Muscle layer of duodenum (tissue), 2 donors: ENCODE measurements around the gene JAK3.

ENCODE experiments used
- H3K27ac ChIP-seq: one replicate; pipeline ENCODE4 v1.7.0; 2013; ENCODE audit warnings: mild to moderate bottlenecking, low read length
- H3K27me3 ChIP-seq: one replicate; pipeline ENCODE4 v1.7.0; 2013; ENCODE audit warnings: low read depth, mild to moderate bottlenecking, control low read depth, low read length
- H3K36me3 ChIP-seq, 2 donors: one replicate each; pipeline ENCODE4 v1.7.0; 2013; ENCODE audit warnings: low read length in 2 of 2, control low read depth in 1 of 2, mild to moderate bottlenecking in 1 of 2; ENCODE audit not compliant: insufficient read depth in 2 of 2, control insufficient read depth in 1 of 2
- H3K4me1 ChIP-seq, 2 donors: one replicate each; pipeline ENCODE4 v1.7.0; 2013; ENCODE audit warnings: low read length in 2 of 2, mild to moderate bottlenecking in 2 of 2, control low read depth in 1 of 2, moderate library complexity in 1 of 2; ENCODE audit not compliant: insufficient read depth in 2 of 2, control insufficient read depth in 1 of 2
- H3K4me3 ChIP-seq, 2 donors: one replicate each; pipeline ENCODE4 v1.7.0; 2013; ENCODE audit warnings: low read length in 2 of 2, low read depth in 1 of 2, mild to moderate bottlenecking in 1 of 2
- H3K9me3 ChIP-seq, 2 donors: one replicate each; pipeline ENCODE4 v1.7.0; 2013; ENCODE audit warnings: low read length in 2 of 2, control low read depth in 1 of 2, mild to moderate bottlenecking in 1 of 2; ENCODE audit not compliant: control insufficient read depth in 1 of 2
- donor health status: healthy.

The JAK3 gene

GRCh38 chr19:17834350-17835181 is 13.2 kb downstream of the JAK3 start:
- H3K4me1 ChIP-seq = peaks cover 0 to 9% of the 10 kb centered on the region in 2 donors
- no peaks in the 10 kb centered on the region for H3K36me3 ChIP-seq
- no peaks in the 10 kb centered on the region for H3K27me3 ChIP-seq
- H3K27ac ChIP-seq = no peak overlapping the region
- H3K9me3 ChIP-seq = no peaks in the 10 kb centered on the region
- H3K4me3 ChIP-seq = no peak overlapping the region

- peaks cover 0 to 9% of the 10 kb centered on the region in 2 donors for H3K4me1 ChIP-seq
- no peaks in the 10 kb centered on the region for H3K9me3 ChIP-seq
- no peaks in the 10 kb centered on the region for H3K27me3 ChIP-seq
- no peaks in the 10 kb centered on the region for H3K36me3 ChIP-seq
- no peak overlapping the region for H3K27ac ChIP-seq
- no peak overlapping the region for H3K4me3 ChIP-seq
Observed at GRCh38 chr19:17832443-17833208, 15.2 kb downstream of the JAK3 start.

DNA sequence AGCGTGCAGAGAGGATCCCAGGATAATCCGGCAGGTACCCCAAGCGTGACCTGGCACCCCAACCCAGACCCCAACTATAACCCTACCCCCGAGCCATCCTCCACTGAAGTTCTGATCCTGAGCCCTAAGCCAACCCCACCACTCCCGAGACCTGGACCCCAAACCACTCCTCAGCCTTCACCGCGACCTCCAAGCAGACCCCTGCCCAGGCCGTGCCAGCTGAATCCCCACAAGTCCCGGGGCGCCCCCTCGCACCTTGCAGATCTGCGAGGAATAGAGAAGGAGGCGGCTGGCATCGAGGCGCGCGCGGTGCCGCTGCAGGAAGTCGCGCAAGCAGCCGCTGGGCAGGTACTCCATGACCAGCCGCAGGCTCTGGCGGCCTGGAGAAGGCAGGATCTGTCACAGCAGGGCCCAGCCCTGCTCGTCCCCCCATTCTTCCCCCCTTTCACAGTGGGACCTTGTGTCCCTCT is 16.3 kb downstream of the JAK3 start:
- no peaks in the 10 kb centered on the region for H3K9me3 ChIP-seq
- peak overlapping the region in 1 of 2 donors; percentile 49 for H3K4me3 ChIP-seq

DNA sequence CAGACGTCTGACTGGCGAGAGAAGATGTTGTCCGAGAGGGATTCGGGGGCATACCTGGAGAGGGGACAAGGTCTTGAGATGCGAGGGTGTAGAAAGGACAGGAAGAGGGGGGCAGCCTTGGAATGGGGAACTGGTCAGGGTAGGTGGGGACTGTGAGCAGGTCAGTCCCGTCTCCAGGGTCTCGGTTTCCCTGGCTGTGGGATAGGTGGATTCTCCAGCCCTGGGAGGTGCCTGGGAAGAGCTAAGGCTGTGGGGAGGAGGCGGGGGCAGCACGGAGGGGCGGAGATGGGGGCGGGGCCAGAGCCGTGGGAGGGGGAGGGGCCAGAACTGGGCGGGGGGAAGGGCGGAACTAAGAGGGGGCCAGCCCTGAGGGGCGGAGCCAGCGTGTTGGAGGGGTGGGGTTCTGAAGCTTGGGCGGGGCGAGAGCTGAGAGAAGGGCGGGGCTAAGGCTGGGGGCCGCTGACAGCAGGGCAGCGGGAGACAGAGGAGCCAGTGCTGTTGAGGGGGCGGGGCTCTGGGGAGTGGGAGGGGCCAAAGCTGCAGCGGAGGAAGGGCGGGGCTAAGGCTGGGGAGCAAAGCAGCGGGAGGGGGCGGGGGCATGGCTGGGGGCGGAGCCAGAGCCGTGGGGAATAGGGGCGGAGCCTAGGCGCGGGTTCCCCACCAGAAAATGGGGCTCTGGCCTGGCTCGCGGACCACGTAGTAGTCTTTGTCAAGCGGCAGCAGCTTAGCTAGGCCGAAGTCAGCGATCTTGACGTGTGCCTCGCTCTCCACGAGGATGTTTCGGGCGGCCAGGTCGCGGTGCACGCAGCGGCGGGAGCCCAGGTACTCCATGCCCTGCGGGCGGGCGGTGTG is 17.0 kb downstream of the JAK3 start:
- Histone ChIP-seq H3K27ac (no peak overlapping the region), H3K4me3 (peak overlapping the region in 1 of 2 donors; percentile 49), H3K27me3 (no peaks in the 10 kb centered on the region), H3K36me3 (no peaks in the 10 kb centered on the region), H3K4me1 (peaks cover 0 to 9% of the 10 kb centered on the region in 2 donors), H3K9me3 (no peaks in the 10 kb centered on the region)

More for the DNA sequence above, 16.3 kb downstream of the JAK3 start:
- Histone ChIP-seq H3K4me1 (peaks cover 0 to 9% of the 10 kb centered on the region in 2 donors), H3K36me3 (no peaks in the 10 kb centered on the region), H3K27me3 (no peaks in the 10 kb centered on the region), H3K27ac (no peak overlapping the region)

DNA sequence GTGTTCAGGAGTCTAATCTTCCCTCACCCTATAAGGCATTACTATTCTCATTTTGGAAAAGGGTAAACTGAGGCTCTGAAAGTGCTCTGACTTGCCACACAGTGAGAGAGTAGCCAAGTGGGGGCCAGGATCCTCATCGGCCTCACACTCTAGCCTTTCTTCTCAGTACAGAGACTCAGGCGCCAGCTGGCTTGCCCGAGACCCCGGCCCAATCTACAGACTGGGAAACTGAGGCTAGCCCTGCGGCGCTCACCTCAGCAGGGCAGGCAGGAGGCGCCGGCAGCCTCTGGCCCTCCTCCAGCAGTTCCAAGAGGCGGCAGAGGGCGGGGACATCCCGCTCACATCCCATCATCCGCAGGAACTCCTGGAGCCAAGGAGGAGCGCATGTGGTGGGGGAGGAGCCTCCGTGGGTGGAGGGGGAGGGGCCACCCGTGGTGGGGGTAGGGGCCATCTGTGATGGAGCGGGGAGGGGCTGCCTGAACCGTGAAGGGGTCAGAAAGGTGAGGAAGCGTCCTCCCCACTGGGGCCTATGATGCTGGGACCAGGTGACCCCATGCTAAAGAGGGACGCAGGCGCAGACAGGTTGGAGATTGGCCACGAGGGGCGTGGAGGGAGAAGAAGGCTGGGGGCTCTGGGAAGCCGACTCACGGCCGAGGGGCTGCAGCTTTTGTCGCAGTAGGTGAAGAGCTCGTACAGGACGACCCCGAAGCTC is 17.8 kb downstream of the JAK3 start:
- H3K27ac ChIP-seq = no peak overlapping the region
- H3K9me3 ChIP-seq = no peaks in the 10 kb centered on the region
- no peaks in the 10 kb centered on the region for H3K27me3 ChIP-seq
- peak overlapping the region in 1 of 2 donors; percentile 38 for H3K4me3 ChIP-seq
- H3K4me1 ChIP-seq = peaks cover 0 to 9% of the 10 kb centered on the region in 2 donors
- H3K36me3 ChIP-seq = no peaks in the 10 kb centered on the region

DNA sequence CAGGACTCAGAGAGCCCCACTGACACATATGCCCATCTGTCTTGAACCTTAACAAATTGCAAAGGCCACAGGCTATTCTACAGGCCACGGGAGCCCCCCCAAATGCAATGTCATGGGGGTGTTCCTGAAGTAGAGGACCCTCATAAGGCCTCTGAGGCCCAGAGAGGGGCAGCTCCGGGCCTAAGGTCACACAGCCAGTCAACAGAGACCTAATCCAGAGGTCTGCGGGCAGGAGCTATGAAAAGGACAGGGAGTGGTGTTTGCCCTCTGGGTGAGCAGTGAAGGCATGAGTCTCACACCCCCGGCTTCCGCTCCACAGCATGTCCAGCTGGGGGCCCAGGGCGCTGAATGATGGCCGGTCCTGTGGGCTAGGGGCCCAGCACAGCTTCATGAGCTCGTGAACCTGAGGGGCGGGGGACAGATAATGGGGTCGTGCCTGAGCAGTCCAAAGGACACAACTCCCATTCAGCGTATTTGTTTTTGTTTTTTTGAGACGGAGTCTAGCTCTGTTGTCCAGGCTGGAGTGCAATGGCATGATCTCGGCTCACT is 21.2 kb downstream of the JAK3 start:
- Histone ChIP-seq H3K4me1 (peaks cover 0 to 9% of the 10 kb centered on the region in 2 donors), H3K4me3 (no peak overlapping the region), H3K27ac (no peak overlapping the region), H3K27me3 (no peaks in the 10 kb centered on the region), H3K36me3 (no peaks in the 10 kb centered on the region), H3K9me3 (no peaks in the 10 kb centered on the region)

DNA sequence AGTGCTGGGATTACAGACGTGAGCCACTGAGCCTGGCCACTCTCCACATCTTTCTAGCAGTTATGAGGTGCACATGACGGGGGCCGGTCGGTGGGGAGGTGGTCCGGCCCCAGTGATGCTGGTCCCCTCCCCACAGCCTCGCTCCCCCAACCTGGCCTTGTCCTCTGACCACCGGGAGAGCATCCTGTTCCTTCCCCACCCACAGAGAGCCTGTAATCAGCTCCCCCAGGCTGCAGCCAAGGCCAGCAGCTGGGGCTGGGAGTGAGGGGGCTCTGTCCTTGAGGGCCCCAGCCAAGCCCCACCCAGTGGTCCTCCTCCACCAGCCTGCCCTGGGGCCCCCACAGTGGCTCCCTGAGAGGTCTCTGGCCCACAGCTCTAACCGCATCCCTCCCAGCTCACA is 23.4 kb downstream of the JAK3 start:
- H3K4me3 ChIP-seq = no peak overlapping the region
- no peaks in the 10 kb centered on the region for H3K4me1 ChIP-seq
- no peaks in the 10 kb centered on the region for H3K9me3 ChIP-seq
- no peaks in the 10 kb centered on the region for H3K27me3 ChIP-seq
- no peaks in the 10 kb centered on the region for H3K36me3 ChIP-seq
- no peak overlapping the region for H3K27ac ChIP-seq

DNA sequence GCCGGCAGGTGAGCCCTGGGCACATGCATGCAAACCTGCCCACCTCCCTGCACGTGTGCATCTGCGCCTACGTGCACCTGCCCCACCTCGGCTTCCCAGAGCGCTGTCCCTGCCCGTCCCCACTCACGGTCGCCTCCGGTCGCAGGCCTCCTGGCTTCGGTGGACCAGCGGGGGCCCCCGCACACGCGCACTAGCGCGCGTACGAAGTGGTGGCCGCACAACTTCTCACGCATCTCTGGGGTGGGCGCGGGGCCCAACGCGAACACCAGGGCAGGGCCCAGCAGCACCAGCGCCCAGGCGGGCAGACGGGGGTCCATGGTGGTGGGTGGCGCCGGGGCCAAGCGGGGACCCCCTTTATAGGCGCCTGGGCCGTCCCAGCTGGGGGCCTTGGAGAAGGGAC is 26.6 kb downstream of the JAK3 start, which contains the start of gene INSL3:
INSL3 (minus strand) TSS at position 330 of the 400 bp plus-strand sequence; CDS start at position 317, 13 bp downstream.
- H3K4me3 ChIP-seq = no peak within 1 kb of the TSS
- no peaks in the 10 kb centered on the region for H3K4me1 ChIP-seq
- no peaks in the 10 kb centered on the region for H3K27me3 ChIP-seq

DNA sequence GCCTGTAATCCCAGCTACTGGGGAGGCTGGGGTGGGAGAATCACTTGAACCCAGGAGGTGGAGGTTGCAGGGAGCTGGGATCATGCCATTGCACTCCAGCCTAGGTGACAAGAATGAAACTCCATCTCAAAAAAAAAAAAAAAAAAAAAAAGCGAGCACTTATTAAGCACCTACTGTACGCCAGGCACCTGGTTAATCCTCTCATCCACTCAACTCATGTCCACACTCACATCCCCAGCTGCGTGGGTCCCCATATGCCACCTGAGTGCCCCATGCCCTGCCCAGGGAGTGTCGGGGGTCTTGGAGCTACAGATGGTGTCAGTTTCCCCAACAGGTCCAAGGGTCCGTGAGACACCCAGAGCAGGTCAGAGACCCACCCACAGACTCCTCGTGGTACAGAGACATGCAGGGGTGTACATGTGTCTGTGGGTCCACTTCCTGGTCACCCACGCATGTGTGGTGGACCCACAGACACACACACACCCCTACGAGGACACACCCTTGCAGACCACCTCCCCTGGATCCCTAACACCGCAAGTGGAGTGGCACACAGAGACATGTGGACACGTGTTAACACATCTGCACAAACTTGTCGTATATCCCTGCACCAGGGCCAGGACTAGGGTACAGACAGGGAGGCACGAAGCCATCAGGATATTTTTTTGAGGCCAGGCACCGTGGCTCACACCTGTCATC is 30.0 kb downstream of the JAK3 start:
- Histone ChIP-seq H3K27me3 (no peaks in the 10 kb centered on the region), H3K9me3 (no peaks in the 10 kb centered on the region), H3K4me1 (no peaks in the 10 kb centered on the region), H3K4me3 (no peak overlapping the region), H3K36me3 (no peaks in the 10 kb centered on the region), H3K27ac (no peak overlapping the region)

More for the DNA sequence above, 26.6 kb downstream of the JAK3 start, which contains the start of gene INSL3:
- Histone ChIP-seq H3K9me3 (no peaks in the 10 kb centered on the region), H3K36me3 (no peaks in the 10 kb centered on the region), H3K27ac (no peak within 1 kb of the TSS)

DNA sequence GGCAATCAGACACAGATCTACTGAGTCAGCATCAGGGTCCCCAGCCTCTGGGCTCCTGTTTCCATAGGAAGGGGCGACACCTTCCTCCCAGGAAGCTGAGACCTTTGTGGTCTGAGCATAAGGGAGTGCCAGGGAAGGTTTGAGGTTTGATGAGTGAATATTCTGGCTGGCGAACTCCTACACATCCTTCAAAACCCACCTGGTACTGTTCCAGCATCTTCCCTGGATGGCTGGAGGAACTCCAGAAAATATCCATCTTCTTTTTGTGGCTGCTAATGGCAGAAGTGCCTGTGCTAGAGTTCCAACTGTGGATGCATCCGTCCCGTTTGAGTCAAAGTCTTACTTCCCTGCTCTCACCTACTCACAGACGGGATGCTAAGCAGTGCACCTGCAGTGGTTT is 35.7 kb downstream of the JAK3 start:
- Histone ChIP-seq H3K4me1 (no peaks in the 10 kb centered on the region), H3K4me3 (no peak overlapping the region), H3K9me3 (peaks cover 0 to 5% of the 10 kb centered on the region in 2 donors), H3K36me3 (no peaks in the 10 kb centered on the region), H3K27ac (no peak overlapping the region), H3K27me3 (no peaks in the 10 kb centered on the region)
